HepG2 (cell line): ENCODE results near the gene PIGR. TPM values are rescaled to one million over a fixed set of nuclear protein-coding genes. Genes with fewer than 3 reads are reported as not detected.

Experiments used
- ATAC-seq: fragments of 200-7000 bp; cut with Tn5 transposase; 3 replicates; pipeline ENCODE4 v1.9.1; 2020; ENCODE audit warnings: mild to moderate bottlenecking, moderate library complexity
- BruUV-seq: library from RNA; stranded (reverse); fragments of 400-500 nt; replicated peaks from 2 replicates; lab custom pipeline; 2021; lab: Mats Ljungman, UMichigan
- CTCF ChIA-PET: fragments of 300-600 bp; formaldehyde crosslinking; extraction: SDS; loops from one replicate; lab custom pipeline; 2021; ENCODE audit warnings: low total read pairs, inconsistent platforms, low intra/inter-chr PET ratio; lab: Yijun Ruan, JAX
- POLR2A ChIA-PET: fragments of 350-600 bp; sonication (Branson Sonifier 250); formaldehyde crosslinking; loops from one replicate; lab custom pipeline; 2020; ENCODE audit warnings: antibody characterized with exemption, inconsistent platforms; lab: Yijun Ruan, JAX
- DNase-seq: peaks from one replicate; pipeline ENCODE4 v3.0.0-alpha.2; 2015; ENCODE audit warnings: low spot score
- FAIRE-seq: peaks from 3 replicates; lab custom pipeline; 2011; peaks lifted over from hg19 to GRCh38; lab: Jason Lieb, UNC
- H2AFZ ChIP-seq: one replicate; pipeline ENCODE4 v1.6.1; 2011; ENCODE audit warnings: low read length, inconsistent platforms
- H3K27ac ChIP-seq: fragments of 300-600 bp; 3 replicates; pipeline ENCODE4 v1.8.0; 2011; ENCODE audit warnings: mixed run types, mild to moderate bottlenecking, mixed read lengths, low read length, inconsistent platforms; ENCODE audit not compliant: insufficient read depth; ENCODE audit errors: extremely low read length
- H3K27me3 ChIP-seq, 2 experiments: fragments of 200-600 bp in 1 of 2; 2 replicates in 1 of 2; 3 replicates in 1 of 2; pipeline versions ENCODE4 v1.6.0 to v1.8.0; 2011; ENCODE audit warnings: low read length in 2 of 2, mild to moderate bottlenecking in 2 of 2, moderate library complexity in 2 of 2, inconsistent platforms in 1 of 2; ENCODE audit not compliant: insufficient read depth in 2 of 2, control insufficient read depth in 1 of 2
- H3K36me3 ChIP-seq, 2 experiments: fragments of 200-600 bp in 1 of 2; replicated peaks in 1 of 2; 2 replicates in 1 of 2; 3 replicates in 1 of 2; pipeline versions ENCODE4 v1.5.1 to v1.8.0; 2011; ENCODE audit warnings: low read length in 2 of 2, inconsistent platforms in 1 of 2; ENCODE audit not compliant: insufficient read depth in 2 of 2, control insufficient read depth in 1 of 2
- H3K4me1 ChIP-seq: 2 replicates; pipeline ENCODE4 v1.5.1; 2012; ENCODE audit warnings: low read length, inconsistent platforms; ENCODE audit not compliant: insufficient read depth
- H3K4me2 ChIP-seq: 2 replicates; pipeline ENCODE4 v1.6.0; 2011; ENCODE audit warnings: low read depth, low read length, inconsistent platforms
- H3K4me3 ChIP-seq, 3 experiments: fragments of 200-600 bp in 1 of 3; sonication (generic), shearing (Covaris generic) in 1 of 3; replicated peaks in 1 of 3; 2 replicates each; pipeline ENCODE4 v1.5.1; 2011 to 2016; ENCODE audit warnings: low read length in 3 of 3, inconsistent platforms in 2 of 3, low read depth in 2 of 3, mild to moderate bottlenecking in 2 of 3, control low read depth in 1 of 3, mixed read lengths in 1 of 3; ENCODE audit not compliant: insufficient read depth in 1 of 3
- H3K79me2 ChIP-seq: one replicate; pipeline ENCODE4 v1.6.1; 2011; ENCODE audit warnings: low read length, inconsistent platforms; ENCODE audit not compliant: insufficient read depth
- H3K9ac ChIP-seq: 2 replicates; pipeline ENCODE4 v1.6.0; 2011; ENCODE audit warnings: mild to moderate bottlenecking, low read depth, low read length, inconsistent platforms; ENCODE audit not compliant: insufficient read depth
- H3K9me3 ChIP-seq: 2 replicates; pipeline ENCODE4 v1.5.1; 2012; ENCODE audit warnings: mild to moderate bottlenecking, low read length
- H4K20me1 ChIP-seq: 2 replicates; pipeline ENCODE4 v1.6.0; 2011; ENCODE audit warnings: inconsistent platforms, mild to moderate bottlenecking, low read length, moderate library complexity; ENCODE audit not compliant: insufficient read depth
- HCFC1 ChIP-seq: fragments of 150-350 bp; IDR thresholded peaks from 2 replicates; pipeline ENCODE4 v1.6.1; 2014; ENCODE audit warnings: low read depth, low read length
- RAD21 ChIP-seq: fragments of 450-650 bp; formaldehyde crosslinking; IDR thresholded peaks from 2 replicates; pipeline ENCODE4 v1.5.0; 2020; ENCODE audit warnings: mild to moderate bottlenecking
- SMC3 ChIP-seq: IDR thresholded peaks from 2 replicates; pipeline ENCODE4 v1.6.1; 2011; ENCODE audit warnings: low read length, improper control_type of control experiment
- STAG1 ChIP-seq: sonication (generic); formaldehyde crosslinking; IDR thresholded peaks from 2 replicates; pipeline ENCODE4 v1.4.0; 2020; ENCODE audit warnings: missing genetic modification reagents
- ZNF335 ChIP-seq: sonication (generic); formaldehyde crosslinking; IDR thresholded peaks from 2 replicates; pipeline ENCODE4 v1.4.0; 2020; ENCODE audit warnings: missing genetic modification reagents
- WGBS: methylation state at CpG from one replicate; pipeline ENCODE4 v1.1.6; 2017; ENCODE audit warnings: low lambda C conversion rate; 5-methylcytosine and 5-hydroxymethylcytosine counted together
- in situ Hi-C: cut with HindIII; loops from 2 replicates; pipeline ENCODE4 v1.10.0; 2017; ENCODE audit warnings: low pct_unique_long_range_greater_than_20kb; ENCODE audit not compliant: extremely low pct_ligation_motif_present
- intact Hi-C: fragments of 100-400 bp; cut with micrococcal nuclease; formaldehyde crosslinking; loops from one replicate; pipeline ENCODE4 v1.10.0; 2022; ENCODE audit not compliant: unreplicated experiment
- polyA plus RNA-seq, 8 experiments: library from polyadenylated mRNA; depleted of rRNA in 3 of 8; stranded (reverse) in 7 of 8; unstranded in 1 of 8; fragments of >200 nt; fragmentation: Illumina TruSeq in 4 of 8; extraction: Trizol in 4 of 8; gene quantifications; 2 replicates each; pipeline versions ENCODE4 v1.2.1 to v1.2.3, GENCODE V29; 2011 to 2016; ENCODE audit warnings: low read depth in 4 of 8, missing spikeins in 1 of 8, mixed read lengths in 1 of 8; ENCODE audit not compliant: insufficient read depth in 1 of 8
- total RNA-seq, 5 experiments: library from RNA; depleted of rRNA; stranded (reverse); fragments of >200 nt; fragmentation: Illumina TruSeq; extraction: Trizol; gene quantifications; 2 replicates each; pipeline ENCODE4 v1.2.3, GENCODE V29; 2016; ENCODE audit warnings: low read depth in 1 of 5
- TF ChIP-seq, protein P1 (sequence below): sonication (generic); formaldehyde crosslinking; IDR thresholded peaks from 2 replicates; pipeline ENCODE4 v1.5.0; 2020; ENCODE audit warnings: mild to moderate bottlenecking, missing genetic modification reagents, moderate library complexity

PIGR gene
- total and polyA plus RNA-seq, 2 of the 13 experiments (the other 11 are each of a cell fraction or from before 2014, with no cell fraction given): not detected

DNA sequence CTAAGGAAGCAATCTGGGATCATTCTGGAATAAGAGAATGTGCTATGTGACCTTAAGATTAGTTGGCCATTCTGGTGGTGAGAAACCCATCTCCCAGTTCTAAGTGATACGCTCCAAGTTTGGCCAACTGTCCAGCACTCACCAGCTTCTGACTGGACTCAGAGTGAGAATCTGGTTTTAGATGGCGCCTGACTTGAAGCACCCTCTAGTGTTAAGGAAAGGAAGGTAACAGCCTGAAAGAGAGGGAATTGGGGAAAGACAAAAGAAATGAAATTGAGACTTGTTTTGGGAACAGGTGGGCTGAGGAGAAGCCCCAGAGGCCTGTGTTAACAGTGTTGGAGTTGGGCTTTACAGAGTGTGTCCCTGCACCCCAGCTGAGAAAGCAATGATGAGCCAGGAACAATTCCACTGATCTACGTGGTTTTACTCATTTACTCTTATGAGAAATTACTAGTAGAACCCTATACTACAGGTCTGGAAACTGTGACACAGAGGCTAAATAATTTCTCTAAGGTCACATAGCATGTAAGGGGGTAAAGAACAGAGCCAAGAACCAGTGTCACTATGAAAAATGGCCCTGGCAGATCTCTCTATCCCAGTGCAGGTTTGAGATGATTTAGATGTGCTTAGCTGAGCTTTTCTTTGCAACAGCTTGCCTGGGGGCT, 33.2 kb upstream of the PIGR start:
- WGBS: 19% methylated on average over 3 of the region's 3 CpGs
- TF ChIP-seq, protein P1, sequence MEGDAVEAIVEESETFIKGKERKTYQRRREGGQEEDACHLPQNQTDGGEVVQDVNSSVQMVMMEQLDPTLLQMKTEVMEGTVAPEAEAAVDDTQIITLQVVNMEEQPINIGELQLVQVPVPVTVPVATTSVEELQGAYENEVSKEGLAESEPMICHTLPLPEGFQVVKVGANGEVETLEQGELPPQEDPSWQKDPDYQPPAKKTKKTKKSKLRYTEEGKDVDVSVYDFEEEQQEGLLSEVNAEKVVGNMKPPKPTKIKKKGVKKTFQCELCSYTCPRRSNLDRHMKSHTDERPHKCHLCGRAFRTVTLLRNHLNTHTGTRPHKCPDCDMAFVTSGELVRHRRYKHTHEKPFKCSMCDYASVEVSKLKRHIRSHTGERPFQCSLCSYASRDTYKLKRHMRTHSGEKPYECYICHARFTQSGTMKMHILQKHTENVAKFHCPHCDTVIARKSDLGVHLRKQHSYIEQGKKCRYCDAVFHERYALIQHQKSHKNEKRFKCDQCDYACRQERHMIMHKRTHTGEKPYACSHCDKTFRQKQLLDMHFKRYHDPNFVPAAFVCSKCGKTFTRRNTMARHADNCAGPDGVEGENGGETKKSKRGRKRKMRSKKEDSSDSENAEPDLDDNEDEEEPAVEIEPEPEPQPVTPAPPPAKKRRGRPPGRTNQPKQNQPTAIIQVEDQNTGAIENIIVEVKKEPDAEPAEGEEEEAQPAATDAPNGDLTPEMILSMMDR (CRISPR knock-in tag): peak; percentile 78
- TF ChIP-seq HCFC1 (no peak), STAG1 (peak; percentile 85), RAD21 (CRISPR knock-in tag) (peak; percentile 26), ZNF335 (CRISPR knock-in tag) (no peak), SMC3 (peak; percentile 59; the same call in 1 of the 2 replicates)
- TF ChIP-seq, all 625 proteins: peak for 4
- Histone ChIP-seq H3K9me3 (no peaks in the 10 kb centered on the region), H3K4me2 (no peak overlapping the region), H3K27me3 (peaks cover 1 to 16% of the 10 kb centered on the region in 2 experiments; a peak in 3 of 5 replicates), H3K4me1 (no peaks in the 10 kb centered on the region), H3K79me2 (no peaks in the 10 kb centered on the region), H2AFZ (no peak overlapping the region), H3K27ac (no peak overlapping the region), H3K4me3 (no peak overlapping the region), H4K20me1 (no peaks in the 10 kb centered on the region), H3K36me3 (no peaks in the 10 kb centered on the region), H3K9ac (no peak overlapping the region)
- DNase-seq (peak; percentile 40), ATAC-seq (peak; percentile 83), FAIRE-seq (peak; percentile 55)
- BruUV-seq: no TSS peak
- intact Hi-C loops (loop anchor here (2.0 to 5.0 kb wide), 2 partner anchors 45 to 347 kb away; no protein-coding TSS in a partner anchor), in situ Hi-C loops (loop anchor here (5.0 to 10.0 kb wide), 2 partner anchors 47 to 245 kb away; no protein-coding TSS in a partner anchor)
- CTCF ChIA-PET: interaction anchor here (0.8 to 5.5 kb wide), 4 partner anchors 43 to 520 kb away, joined by 3 to 87 read pairs (median 4); no protein-coding TSS in a partner anchor
- POLR2A ChIA-PET: no interaction called here
